ENCODE data around the gene FMO5. TPM values are rescaled to one million over a fixed set of nuclear protein-coding genes. Genes with fewer than 3 reads are reported as not detected.
"Not testable (repeated sequence)": the region's sequence is repeated elsewhere in the genome, so short reads cannot be mapped to it uniquely, and the experiment has no call there.

The FMO5 gene
- total RNA-seq, 1 donor from 2014 or later = 2.2 TPM

GRCh38 chr1:147162093-147162492 lies 63.0 kb downstream of the FMO5 start:
- TF ChIP-seq CTCF (IDR thresholded peaks at IDR 0.05) = no peak
- no peak overlapping the region for H3K4me3 Mint-ChIP-seq (ENCODE audit: unreplicated experiment)
- H3K36me3 Mint-ChIP-seq (ENCODE audit: unreplicated experiment) = peaks cover 60% of the 10 kb centered on the region
- H3K27ac Mint-ChIP-seq (ENCODE audit: unreplicated experiment) = no peak overlapping the region
- H3K4me1 Mint-ChIP-seq (ENCODE audit: unreplicated experiment) = peaks cover 11% of the 10 kb centered on the region
- DNase-seq (ENCODE audit: extremely low spot score, unreplicated experiment) = no peak
- H3K27me3 Mint-ChIP-seq (ENCODE audit: unreplicated experiment) = no peaks in the 10 kb centered on the region
- H3K9me3 Mint-ChIP-seq (ENCODE audit: unreplicated experiment) = no peaks in the 10 kb centered on the region

GRCh38 chr1:147157116-147157515 lies 68.0 kb downstream of the FMO5 start:
- H3K4me3 Mint-ChIP-seq (ENCODE audit: unreplicated experiment); H3K27ac Mint-ChIP-seq (ENCODE audit: unreplicated experiment); H3K9me3 Mint-ChIP-seq (ENCODE audit: unreplicated experiment); H3K4me1 Mint-ChIP-seq (ENCODE audit: unreplicated experiment); H3K27me3 Mint-ChIP-seq (ENCODE audit: unreplicated experiment); DNase-seq (ENCODE audit: extremely low spot score, unreplicated experiment): not testable (repeated sequence)
- H3K36me3 Mint-ChIP-seq (ENCODE audit: unreplicated experiment) = peaks cover 59% of the 10 kb centered on the region

- TF ChIP-seq CTCF (IDR thresholded peaks at IDR 0.05) = no peak
- Mint-ChIP-seq H3K9me3 (ENCODE audit: unreplicated experiment) (no peaks in the 10 kb centered on the region), H3K27me3 (ENCODE audit: unreplicated experiment) (no peaks in the 10 kb centered on the region), H3K36me3 (ENCODE audit: unreplicated experiment) (peaks cover 56% of the 10 kb centered on the region), H3K27ac (ENCODE audit: unreplicated experiment) (no peak overlapping the region), H3K4me3 (ENCODE audit: unreplicated experiment) (no peak overlapping the region), H3K4me1 (ENCODE audit: unreplicated experiment) (no peaks in the 10 kb centered on the region)
- no peak for DNase-seq (ENCODE audit: extremely low spot score, unreplicated experiment)
Measured at GRCh38 chr1:147156642-147157041, 68.5 kb downstream of the FMO5 start.

GRCh38 chr1:147152772-147153171 lies 72.4 kb downstream of the FMO5 start:
- peaks cover 24% of the 10 kb centered on the region for H3K36me3 Mint-ChIP-seq (ENCODE audit: unreplicated experiment)

GRCh38 chr1:147151244-147151643 lies 73.9 kb downstream of the FMO5 start:
- H3K9me3 Mint-ChIP-seq (ENCODE audit: unreplicated experiment) = no peaks in the 10 kb centered on the region
- H3K36me3 Mint-ChIP-seq (ENCODE audit: unreplicated experiment) = peaks cover 13% of the 10 kb centered on the region
- no peak overlapping the region for H3K4me3 Mint-ChIP-seq (ENCODE audit: unreplicated experiment)
- DNase-seq (ENCODE audit: extremely low spot score, unreplicated experiment) = no peak
- no peaks in the 10 kb centered on the region for H3K27me3 Mint-ChIP-seq (ENCODE audit: unreplicated experiment)
- H3K27ac Mint-ChIP-seq (ENCODE audit: unreplicated experiment) = no peak overlapping the region
- TF ChIP-seq CTCF (IDR thresholded peaks at IDR 0.05) = no peak
- no peaks in the 10 kb centered on the region for H3K4me1 Mint-ChIP-seq (ENCODE audit: unreplicated experiment)

More at GRCh38 chr1:147152772-147153171, 72.4 kb downstream of the FMO5 start:
- Mint-ChIP-seq H3K27ac (ENCODE audit: unreplicated experiment) (no peak overlapping the region), H3K27me3 (ENCODE audit: unreplicated experiment) (no peaks in the 10 kb centered on the region), H3K4me1 (ENCODE audit: unreplicated experiment) (no peaks in the 10 kb centered on the region), H3K9me3 (ENCODE audit: unreplicated experiment) (no peaks in the 10 kb centered on the region), H3K4me3 (ENCODE audit: unreplicated experiment) (no peak overlapping the region)
- no peak for TF ChIP-seq CTCF (IDR thresholded peaks at IDR 0.05)
- DNase-seq (ENCODE audit: extremely low spot score, unreplicated experiment) = no peak

GRCh38 chr1:147142886-147143285 lies 82.3 kb downstream of the FMO5 start:
- Mint-ChIP-seq H3K36me3 (ENCODE audit: unreplicated experiment) (no peaks in the 10 kb centered on the region), H3K27ac (ENCODE audit: unreplicated experiment) (no peak overlapping the region), H3K4me3 (ENCODE audit: unreplicated experiment) (no peak overlapping the region), H3K4me1 (ENCODE audit: unreplicated experiment) (no peaks in the 10 kb centered on the region), H3K27me3 (ENCODE audit: unreplicated experiment) (peaks cover 52% of the 10 kb centered on the region), H3K9me3 (ENCODE audit: unreplicated experiment) (no peaks in the 10 kb centered on the region)
- no peak for DNase-seq (ENCODE audit: extremely low spot score, unreplicated experiment)
- no peak for TF ChIP-seq CTCF (IDR thresholded peaks at IDR 0.05)
